ENCODE measurements around the gene KCNH6.

GRCh38 chr17:63519972-63520882, 2.9 kb upstream of the KCNH6 start:
- TF ChIP-seq, protein P1, sequence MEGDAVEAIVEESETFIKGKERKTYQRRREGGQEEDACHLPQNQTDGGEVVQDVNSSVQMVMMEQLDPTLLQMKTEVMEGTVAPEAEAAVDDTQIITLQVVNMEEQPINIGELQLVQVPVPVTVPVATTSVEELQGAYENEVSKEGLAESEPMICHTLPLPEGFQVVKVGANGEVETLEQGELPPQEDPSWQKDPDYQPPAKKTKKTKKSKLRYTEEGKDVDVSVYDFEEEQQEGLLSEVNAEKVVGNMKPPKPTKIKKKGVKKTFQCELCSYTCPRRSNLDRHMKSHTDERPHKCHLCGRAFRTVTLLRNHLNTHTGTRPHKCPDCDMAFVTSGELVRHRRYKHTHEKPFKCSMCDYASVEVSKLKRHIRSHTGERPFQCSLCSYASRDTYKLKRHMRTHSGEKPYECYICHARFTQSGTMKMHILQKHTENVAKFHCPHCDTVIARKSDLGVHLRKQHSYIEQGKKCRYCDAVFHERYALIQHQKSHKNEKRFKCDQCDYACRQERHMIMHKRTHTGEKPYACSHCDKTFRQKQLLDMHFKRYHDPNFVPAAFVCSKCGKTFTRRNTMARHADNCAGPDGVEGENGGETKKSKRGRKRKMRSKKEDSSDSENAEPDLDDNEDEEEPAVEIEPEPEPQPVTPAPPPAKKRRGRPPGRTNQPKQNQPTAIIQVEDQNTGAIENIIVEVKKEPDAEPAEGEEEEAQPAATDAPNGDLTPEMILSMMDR (IDR thresholded peaks at IDR 0.05): no peak
- TF ChIP-seq POLR2A (IDR thresholded peaks at IDR 0.05) (no peak), POLR2AphosphoS5 (IDR thresholded peaks at IDR 0.05) (no peak)
